Stimulated activated CD4-positive, alpha-beta T cell treated with anti-CD3 and anti-CD28 coated beads, TNF-alpha, amount 100 ng/mL, for 1 hour (primary cell): ENCODE results near the gene NANOGP8.

Experiments used
- DNase-seq, 3 donors: peaks; one replicate each; pipeline ENCODE4 v3.0.0-alpha.2; 2020; ENCODE audit warnings: low read depth in 3 of 3, low spot score in 1 of 3

NANOGP8 gene

DNA sequence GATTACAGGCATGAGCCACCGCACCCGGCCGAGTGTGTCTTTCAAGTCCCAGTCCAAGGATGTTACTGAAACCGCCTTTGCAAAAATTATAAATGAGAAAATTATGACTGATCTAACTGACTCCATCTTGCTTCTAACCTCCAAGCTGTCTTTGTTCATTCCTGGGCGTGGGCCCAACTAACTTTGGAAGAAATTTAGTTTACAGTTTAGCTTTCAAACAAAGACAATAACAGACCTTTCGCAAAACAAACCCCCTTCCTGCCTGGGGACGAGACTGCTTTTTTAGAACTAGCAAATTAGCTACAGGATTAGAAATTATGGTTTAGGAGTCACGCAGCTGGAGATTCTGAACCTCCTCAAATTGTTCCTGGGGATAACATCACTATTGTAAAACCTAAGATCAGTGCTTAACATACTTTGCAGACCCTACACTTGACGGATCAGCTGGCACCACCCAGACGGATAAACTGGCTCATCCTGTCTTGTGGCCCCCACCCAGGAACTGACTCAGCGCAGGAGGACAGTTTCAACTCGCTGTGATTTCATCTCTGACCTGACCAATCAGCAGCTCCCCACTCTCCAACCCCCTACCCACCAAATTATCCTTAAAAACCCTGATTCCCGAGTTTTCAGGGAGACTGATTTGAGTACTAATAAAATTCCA, 23.8 kb downstream of the NANOGP8 start:
- no peak for DNase-seq

DNA sequence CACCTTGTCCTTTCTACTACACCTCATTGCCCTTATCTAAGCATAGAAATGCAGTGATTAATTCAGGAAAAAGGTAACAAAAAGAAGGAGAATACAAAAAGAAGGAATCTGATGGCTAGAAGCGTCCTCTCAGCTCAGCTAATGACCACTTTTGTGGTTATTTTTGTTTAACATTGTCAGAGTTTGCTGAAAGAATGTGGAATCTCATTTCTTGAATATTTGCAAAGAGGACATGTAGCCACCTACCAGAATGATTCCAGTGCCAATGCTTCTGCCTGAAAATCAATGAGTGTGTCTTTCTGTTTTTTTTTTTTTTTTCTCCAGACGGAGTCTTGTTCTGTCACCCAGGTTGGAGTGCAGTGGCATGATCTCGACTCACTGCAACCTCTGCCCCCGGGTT, 24.5 kb downstream of the NANOGP8 start:
- DNase-seq = no peak

DNA sequence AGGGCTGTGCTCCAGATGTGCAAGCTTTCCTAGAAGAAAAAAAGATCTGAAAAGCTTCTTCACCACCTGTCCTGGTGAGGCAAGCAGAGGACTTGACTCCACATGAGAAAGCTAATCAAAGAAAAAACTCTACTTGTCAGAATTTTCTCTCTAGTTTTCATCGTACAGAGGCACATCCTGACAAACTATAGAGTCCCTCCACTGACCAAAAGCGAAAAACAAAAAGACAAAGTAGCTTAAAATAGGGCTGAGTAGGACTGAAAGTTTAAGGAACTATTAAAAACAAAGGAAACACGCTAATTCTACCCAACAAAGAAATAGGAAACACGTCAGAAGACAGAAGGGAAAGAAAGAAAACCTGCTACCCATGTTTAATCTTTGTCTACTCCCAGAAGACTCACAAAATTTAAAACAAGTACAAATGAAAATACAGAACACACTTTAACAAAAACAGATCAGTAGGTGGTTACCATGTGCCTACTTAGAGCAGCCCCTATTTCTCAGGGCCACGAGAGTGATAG, 26.5 kb downstream of the NANOGP8 start:
- DNase-seq = no peak

DNA sequence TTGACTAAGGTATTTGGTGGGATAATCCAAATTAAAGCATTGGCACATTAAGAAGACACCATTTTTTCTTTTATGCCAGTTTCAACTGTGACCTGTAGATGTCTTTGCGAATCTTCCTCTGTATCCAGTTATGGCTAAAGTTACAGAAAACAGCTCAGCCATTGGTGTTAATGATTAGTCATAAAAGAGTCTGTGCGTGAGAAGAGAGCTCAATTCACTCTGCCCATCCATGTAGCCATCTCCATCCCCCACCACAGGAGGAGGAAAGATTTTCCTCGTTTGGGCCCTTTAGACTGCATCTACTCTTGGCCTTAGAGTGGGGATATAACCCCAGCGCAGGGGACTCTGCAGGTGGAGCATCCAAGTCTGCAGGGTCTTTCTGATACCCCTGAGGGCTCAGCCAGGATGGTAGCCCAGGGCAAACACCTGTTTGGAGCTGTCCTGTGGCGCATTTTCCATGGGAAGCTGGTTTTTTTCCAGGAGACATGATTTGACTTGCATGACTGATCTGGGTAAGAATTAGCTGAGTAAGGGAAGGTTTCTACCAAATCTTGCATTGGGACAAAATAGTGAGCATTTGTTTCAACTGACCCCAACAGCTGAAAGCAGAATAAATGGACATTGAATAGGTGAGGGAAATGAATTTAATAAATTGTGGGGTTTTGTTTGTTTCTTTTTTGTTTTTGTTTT, 29.5 kb downstream of the NANOGP8 start:
- no peak for DNase-seq

- DNase-seq = no peak
These were observed 30.7 kb downstream of the NANOGP8 start for GRCh38 chr15:35054380-35054779.

DNA sequence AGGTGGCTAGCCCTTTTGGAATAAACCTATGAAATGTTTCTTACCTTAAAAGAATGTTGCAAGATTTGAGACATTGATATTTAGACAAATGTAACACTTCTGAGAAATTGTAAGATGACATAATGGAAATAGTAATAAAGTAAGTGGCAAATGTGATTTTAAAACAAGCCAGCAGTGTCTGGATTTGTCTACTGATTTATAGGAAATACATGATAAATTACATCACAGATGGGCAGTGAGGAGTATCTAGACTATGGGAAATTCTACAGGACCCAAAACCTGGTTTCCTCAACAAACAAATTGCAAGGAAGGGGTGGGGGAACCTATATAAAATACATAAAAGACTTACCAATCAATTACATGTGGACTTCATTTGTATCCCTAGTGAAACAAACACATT, 37.1 kb downstream of the NANOGP8 start:
- no peak for DNase-seq

- DNase-seq = no peak
These were observed 37.6 kb downstream of the NANOGP8 start for GRCh38 chr15:35047528-35047927.

DNA sequence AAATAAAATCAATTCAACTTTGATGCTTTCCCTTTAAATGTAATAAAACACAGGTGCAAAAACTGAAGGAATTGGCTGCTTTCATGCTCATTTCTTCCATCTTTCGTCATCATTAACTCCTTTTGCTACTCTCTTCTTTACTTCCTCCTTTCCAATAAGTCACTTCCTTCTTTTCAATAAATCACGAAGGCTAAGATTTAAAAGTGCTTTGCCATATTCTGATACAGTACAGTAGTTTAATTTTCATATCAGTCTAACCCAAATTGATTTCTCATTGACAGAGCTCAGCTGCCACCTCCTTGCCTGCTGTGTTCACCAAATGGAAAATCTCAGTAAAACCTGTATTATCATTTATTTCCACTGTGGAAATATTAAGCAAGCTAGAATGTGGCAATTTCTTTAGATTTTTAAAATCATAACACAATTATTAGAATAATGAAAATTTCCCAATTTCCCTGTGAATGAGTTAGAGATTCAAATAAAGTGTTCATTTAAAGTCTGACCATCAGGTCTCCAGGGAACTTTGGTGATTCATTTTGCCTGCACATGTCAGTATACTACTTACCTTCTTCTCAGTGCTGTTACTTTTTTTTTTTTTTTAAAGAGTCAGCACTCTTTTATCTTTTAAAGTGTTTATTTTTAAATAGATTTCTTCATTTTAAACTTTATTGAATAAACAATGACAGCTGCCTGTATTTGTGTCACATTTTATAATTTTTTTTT, 41.6 kb downstream of the NANOGP8 start:
- no peak for DNase-seq

DNA sequence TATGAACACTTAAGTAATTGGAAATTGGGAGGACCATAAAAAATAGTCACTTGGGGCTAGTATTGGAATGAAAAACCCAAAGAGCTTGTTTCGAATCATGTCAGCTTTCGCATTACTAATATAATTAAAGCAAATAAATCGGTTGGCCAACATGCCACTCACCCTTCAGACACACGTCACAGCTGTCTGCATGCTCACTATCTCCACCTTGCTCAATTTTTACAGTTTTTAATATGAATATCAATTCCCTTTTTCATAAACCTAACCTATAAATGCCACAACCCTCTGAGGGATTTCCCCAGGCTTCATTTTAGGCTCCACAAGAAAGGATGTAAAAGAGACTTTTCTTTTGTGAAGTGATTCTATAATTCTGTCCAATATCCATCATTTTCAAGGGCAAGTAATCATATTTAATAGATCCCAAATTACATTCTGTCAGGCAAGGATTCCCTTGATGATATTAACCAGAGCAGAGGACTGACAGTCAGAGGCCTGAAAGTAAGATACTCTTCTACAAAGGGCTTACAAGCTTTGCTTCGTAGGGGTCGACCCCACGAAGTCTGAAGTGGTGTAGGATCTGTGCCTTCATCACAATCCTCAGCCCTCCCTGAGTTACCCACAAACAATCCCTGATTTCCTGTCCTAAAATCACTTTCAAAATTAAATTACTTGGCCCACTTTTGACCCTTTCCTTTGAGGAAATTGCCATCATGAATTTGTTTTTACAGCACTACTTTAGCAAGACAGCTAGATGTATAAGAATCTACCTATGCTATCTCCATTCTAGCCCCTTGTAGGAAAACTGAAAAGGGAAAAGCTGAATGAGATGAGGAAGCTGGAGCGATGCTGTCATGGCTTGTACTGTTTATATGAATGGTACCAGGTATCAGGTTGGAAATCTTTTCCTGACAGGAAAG, 44.5 kb downstream of the NANOGP8 start:
- DNase-seq = no peak

DNA sequence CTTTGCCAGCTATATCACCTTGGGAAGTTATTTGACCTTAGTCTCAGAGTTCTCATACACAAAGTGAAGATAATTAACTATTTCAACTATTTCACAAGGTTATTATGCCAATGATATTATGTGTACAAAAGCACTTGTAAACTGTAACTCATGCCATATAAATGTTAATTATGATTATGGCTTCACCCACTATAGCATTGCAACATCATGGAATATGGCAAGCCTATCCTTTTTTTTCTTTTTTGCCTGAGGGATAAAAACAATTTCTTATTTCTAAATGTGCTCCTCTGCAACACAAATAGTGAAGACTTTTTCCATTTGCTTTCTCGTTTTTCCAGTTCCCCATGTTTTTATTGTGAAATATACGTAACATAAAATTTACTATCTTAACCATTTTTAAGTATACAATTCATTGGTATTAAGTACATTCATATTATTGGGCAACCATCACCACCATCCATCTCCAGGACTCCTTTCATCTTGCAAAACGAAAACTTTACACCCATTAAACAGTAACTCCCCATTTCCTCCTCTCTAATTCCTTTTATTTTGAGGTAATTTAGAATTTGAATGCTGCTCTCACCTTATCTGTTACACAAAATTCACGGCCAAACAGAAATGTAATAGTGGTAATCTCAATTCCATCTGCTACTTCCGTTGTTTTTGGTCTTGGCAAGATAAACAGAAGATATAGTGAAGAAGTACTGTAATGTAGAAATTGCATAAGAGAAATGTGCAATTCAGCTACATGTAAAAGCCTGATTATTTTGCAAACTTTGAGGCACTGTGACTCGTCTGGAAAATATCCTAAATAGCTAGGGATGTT, 46.3 kb downstream of the NANOGP8 start:
- no peak for DNase-seq
